Measurements from ENCODE around the gene ZMYND15.

ZMYND15 gene

GRCh38 chr17:4786106-4786511 lies 46.5 kb downstream of the ZMYND15 start, which contains the start of gene VMO1:
Gene VMO1, minus strand, starts transcription at chr17:4786364. Its CDS starts 12 bp downstream, at chr17:4786352.
- no peak for DNase-seq (ENCODE audit: low read depth)

- no peak for DNase-seq (ENCODE audit: low read depth)
Measured at GRCh38 chr17:4786516-4786915, 46.9 kb downstream of the ZMYND15 start.

GRCh38 chr17:4788159-4788806 lies 48.6 kb downstream of the ZMYND15 start:
- DNase-seq (ENCODE audit: low read depth): no peak

GRCh38 chr17:4788807-4789700 lies 49.4 kb downstream of the ZMYND15 start, which contains the start of gene GLTPD2:
Gene GLTPD2, plus strand, starts transcription at chr17:4788964. Its CDS starts 48 bp downstream, at chr17:4789012.
- no peak for DNase-seq (ENCODE audit: low read depth)

- DNase-seq (ENCODE audit: low read depth): no peak
Measured at GRCh38 chr17:4789701-4789950, 50.0 kb downstream of the ZMYND15 start.

GRCh38 chr17:4789951-4790704 lies 50.5 kb downstream of the ZMYND15 start:
- peak; percentile 69 for DNase-seq (ENCODE audit: low read depth)

GRCh38 chr17:4790705-4791088 lies 51.1 kb downstream of the ZMYND15 start:
- no peak for DNase-seq (ENCODE audit: low read depth)

GRCh38 chr17:4795168-4795567 lies 55.5 kb downstream of the ZMYND15 start:
- no peak for DNase-seq (ENCODE audit: low read depth)

All from GM04504 (cell line).